Stomach (tissue), 9 donors: ENCODE measurements around the gene RSPH10B. TPM values are rescaled to one million over a fixed set of nuclear protein-coding genes. Genes with fewer than 3 reads are reported as not detected.
A peak's percentile ranks its signal among the peaks of the same experiment; 100 is the strongest.
"Not testable (repeated sequence)": the region's sequence is repeated elsewhere in the genome, so short reads cannot be mapped to it uniquely, and the experiment has no call there.

Experiments used
- DNase-seq, 2 donors: peaks; one replicate each; pipeline versions ENCODE4 v3.0.0 to v3.0.0-alpha.2; 2013 to 2019
- H3K27ac ChIP-seq, 5 donors: fragments of 200-600 bp in 4 of 5; sonication (generic) in 4 of 5; one replicate each; pipeline ENCODE4 v1.5.1; 2013 to 2019; ENCODE audit warnings: mild to moderate bottlenecking in 1 of 5, moderate library complexity in 1 of 5
- H3K27me3 ChIP-seq, 3 donors: fragments of 200-600 bp; sonication (generic); one replicate each; pipeline ENCODE4 v1.5.1; 2017 to 2019; ENCODE audit warnings: mixed run types in 1 of 3
- H3K36me3 ChIP-seq, 4 donors: fragments of 200-600 bp; sonication (generic); 1 replicate in 3 of 4; 2 replicates in 1 of 4; pipeline ENCODE4 v1.5.1; 2016 to 2019
- H3K4me1 ChIP-seq, 4 donors: fragments of 200-600 bp; sonication (generic); one replicate each; pipeline ENCODE4 v1.5.1; 2016 to 2019
- H3K4me3 ChIP-seq, 4 donors: fragments of 200-600 bp; sonication (generic) in 3 of 4; one replicate each; pipeline ENCODE4 v1.5.1; 2016 to 2019; ENCODE audit warnings: mild to moderate bottlenecking in 1 of 4
- H3K9me3 ChIP-seq, 4 donors: fragments of 200-600 bp; sonication (generic); one replicate each; pipeline ENCODE4 v1.5.1; 2016 to 2019
- POLR2AphosphoS5 ChIP-seq, 3 donors: sonication (generic); formaldehyde crosslinking; IDR thresholded peaks; one replicate each; pipeline ENCODE4 v1.6.1; 2016; ENCODE audit warnings: antibody characterized with exemption in 3 of 3
- WGBS, 5 donors: extraction: QIAGEN DNeasy Blood & Tissue Kit in 3 of 5; methylation state at CpG; one replicate each; pipeline versions ENCODE4 v1.1.5 to v1.1.7; 2013 to 2018; 5-methylcytosine and 5-hydroxymethylcytosine counted together
- intact Hi-C: fragments of 100-400 bp; cut with DNase I; formaldehyde crosslinking; loops from one replicate; pipeline ENCODE4 v1.15.1; 2023; ENCODE audit warnings: low total_unique reads
- polyA plus RNA-seq, 3 donors: library from polyadenylated mRNA; stranded (reverse); fragments of 200-250 nt; gene quantifications; one replicate each; pipeline ENCODE4 v1.2.3, GENCODE V29; 2013
- total RNA-seq, 5 donors: library from RNA; depleted of rRNA; stranded (reverse); fragments of >200 nt; gene quantifications; one replicate each; pipeline versions ENCODE4 v1.1.0 to v1.2.3, GENCODE V29; 2014 to 2016
- TF ChIP-seq, protein P1 (sequence below), 7 experiments: fragments of 450-650 bp in 4 of 7; fragments of 200-600 bp in 3 of 7; sonication (generic) in 3 of 7; IDR thresholded peaks; one replicate each; pipeline ENCODE4 v1.5.1; 2016 to 2019; ENCODE audit warnings: antibody characterized with exemption in 7 of 7, control low read depth in 2 of 7, mild to moderate bottlenecking in 1 of 7
- donor health status: healthy with polysubstance abuse.
- donor health status: Bipolar disorder and iron deficiency.
- donor health status: healthy.

The RSPH10B gene
- total and polyA plus RNA-seq, 8 donors, result 0.08 TPM; not detected in 7

DNA sequence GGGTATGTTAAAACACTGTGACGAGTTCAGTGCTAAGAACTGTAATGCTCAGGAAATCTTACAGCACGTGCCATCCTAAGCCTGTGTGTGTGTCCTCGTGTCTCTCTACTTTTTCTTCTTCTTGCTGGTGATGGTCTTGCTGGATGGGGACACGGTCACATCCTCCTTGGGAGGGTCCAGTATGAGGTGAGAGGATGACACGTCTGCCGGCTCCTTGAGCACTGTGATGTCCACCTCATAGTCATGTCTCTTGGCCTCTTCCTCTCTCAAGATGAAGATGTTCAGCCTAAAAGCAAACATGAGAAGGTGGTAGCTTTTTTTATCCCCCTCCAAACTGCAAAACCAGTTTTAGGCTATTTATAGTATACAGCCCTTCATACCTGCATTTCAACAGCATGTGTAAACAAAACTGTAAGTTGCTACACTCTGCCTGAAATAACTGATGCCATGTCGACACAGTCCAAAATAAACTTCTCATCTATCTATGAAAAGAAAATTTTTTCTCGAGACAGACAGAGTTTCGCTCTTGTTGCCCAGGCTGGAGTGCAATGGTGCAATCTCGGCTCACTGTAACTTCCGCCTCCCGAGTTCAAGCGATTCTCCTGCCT is 44.1 kb downstream of the RSPH10B start:
- H3K27ac ChIP-seq, intact Hi-C loops, H3K4me3 ChIP-seq, DNase-seq, H3K27me3 ChIP-seq, H3K9me3 ChIP-seq, H3K4me1 ChIP-seq: not testable (repeated sequence)
- peaks cover 0 to 10% (median 0%) of the 10 kb centered on the region in 4 donors for H3K36me3 ChIP-seq
- 100% methylated on average over 1 of the region's 13 CpGs; no CpG with 5 or more reads in 3 of the 5 donors for WGBS, 5 donors

DNA sequence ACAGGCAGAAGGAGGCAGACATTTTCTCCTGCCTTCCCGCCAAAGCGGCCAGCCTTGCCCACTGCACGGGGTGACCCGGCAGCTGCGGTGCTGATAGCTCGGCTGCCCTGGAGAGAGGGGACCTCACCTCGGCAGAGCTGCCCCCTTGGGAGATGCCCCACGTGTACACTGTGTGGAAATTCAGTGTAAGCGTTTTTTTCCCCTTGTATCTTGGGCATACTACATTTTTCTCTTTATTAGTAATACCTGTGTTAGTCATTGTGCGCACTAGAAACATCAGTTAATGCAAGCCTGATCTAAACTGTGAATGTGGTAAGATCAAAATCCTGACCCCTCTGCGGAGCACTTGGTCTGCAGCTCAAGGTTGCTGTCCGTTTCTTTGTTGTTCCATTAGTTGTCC is 45.9 kb downstream of the RSPH10B start:
- H3K9me3 ChIP-seq, H3K4me3 ChIP-seq, H3K27me3 ChIP-seq, H3K27ac ChIP-seq, H3K4me1 ChIP-seq, DNase-seq, intact Hi-C loops: not testable (repeated sequence)
- WGBS, 5 donors, result 100% methylated on average over 1 of the region's 12 CpGs; no CpG with 5 or more reads in 4 of the 5 donors
- H3K36me3 ChIP-seq, result peaks cover 0 to 12% (median 1%) of the 10 kb centered on the region in 4 donors

DNA sequence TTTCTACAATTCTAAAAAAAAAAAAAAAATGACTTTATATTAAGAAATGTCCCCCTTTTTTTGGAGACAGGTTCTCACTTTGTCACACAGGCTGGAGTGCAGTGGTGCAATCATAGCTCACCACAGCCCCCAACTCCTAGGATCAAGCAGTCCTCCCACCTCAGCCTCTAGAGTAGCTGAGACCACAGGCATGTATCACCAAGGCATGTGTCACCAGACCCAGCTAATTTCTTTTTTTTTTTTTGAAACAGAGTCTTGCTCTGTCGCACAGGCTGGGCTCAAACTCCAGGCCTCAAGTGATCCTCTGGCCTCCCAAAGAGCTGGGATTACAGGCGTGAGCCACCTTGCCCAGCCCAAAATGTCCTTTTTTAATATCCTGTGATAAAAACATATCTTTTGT is 46.3 kb downstream of the RSPH10B start:
- H3K27ac ChIP-seq, DNase-seq, H3K9me3 ChIP-seq, H3K4me1 ChIP-seq, H3K27me3 ChIP-seq, H3K4me3 ChIP-seq, intact Hi-C loops: not testable (repeated sequence)
- 80 to 100% (median 90%) methylated on average over 1 of the region's 2 CpGs; no CpG with 5 or more reads in 1 of the 5 donors for whole genome bisulfite sequencing, 5 donors
- H3K36me3 ChIP-seq, result peaks cover 0 to 13% (median 1%) of the 10 kb centered on the region in 4 donors

DNA sequence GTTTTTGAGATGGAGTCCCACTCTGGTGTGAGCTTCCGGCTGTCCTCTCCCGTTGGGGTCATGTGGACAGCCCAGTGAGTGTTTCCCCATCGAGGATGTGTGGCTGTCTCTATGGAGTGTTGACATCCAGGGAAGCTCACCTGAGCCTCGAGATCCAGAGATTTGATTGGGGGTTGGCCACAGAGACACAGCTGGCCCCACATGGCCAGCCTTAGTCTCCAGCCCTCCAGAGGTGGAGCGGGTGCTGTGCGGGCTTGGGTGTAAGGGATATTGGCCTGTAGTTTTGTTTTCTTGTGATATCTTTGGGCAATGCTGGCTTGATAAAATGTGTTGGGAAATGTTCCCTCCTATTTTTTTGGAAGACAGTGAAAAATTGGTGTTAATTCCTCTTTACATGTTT is 54.0 kb downstream of the RSPH10B start:
- H3K4me3 ChIP-seq, DNase-seq, H3K9me3 ChIP-seq, H3K27me3 ChIP-seq, H3K27ac ChIP-seq, intact Hi-C loops, H3K4me1 ChIP-seq: not testable (repeated sequence)
- peaks cover 0 to 13% (median 8%) of the 10 kb centered on the region in 4 donors for H3K36me3 ChIP-seq
- WGBS, 5 donors, result 65 to 82% (median 71%) methylated on average over 2 to 4 of the region's 6 CpGs

DNA sequence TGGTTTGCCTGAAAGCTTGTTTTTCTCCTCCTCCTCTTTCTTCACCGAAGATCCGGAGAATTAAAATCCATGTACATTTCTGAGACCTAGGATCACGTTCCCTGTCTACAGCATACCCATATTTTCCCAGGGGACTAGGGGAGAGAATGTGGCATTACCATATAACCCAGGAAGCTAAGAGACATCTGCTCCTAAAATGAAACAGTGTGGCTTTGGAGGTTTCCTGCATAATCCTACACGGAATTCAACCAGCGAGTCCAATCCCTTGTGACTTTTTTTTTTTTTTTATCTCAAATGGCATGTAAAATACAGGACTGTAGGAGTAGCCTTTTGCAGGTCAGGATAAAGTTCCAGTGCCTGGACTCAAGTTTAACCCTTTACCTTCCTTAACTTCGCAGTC is 61.7 kb downstream of the RSPH10B start:
- peaks cover 6 to 50% (median 45%) of the 10 kb centered on the region in 4 donors for H3K36me3 ChIP-seq
- WGBS, 5 donors, result 88 to 97% (median 93%) methylated on average over 6 of the region's 6 CpGs

DNA sequence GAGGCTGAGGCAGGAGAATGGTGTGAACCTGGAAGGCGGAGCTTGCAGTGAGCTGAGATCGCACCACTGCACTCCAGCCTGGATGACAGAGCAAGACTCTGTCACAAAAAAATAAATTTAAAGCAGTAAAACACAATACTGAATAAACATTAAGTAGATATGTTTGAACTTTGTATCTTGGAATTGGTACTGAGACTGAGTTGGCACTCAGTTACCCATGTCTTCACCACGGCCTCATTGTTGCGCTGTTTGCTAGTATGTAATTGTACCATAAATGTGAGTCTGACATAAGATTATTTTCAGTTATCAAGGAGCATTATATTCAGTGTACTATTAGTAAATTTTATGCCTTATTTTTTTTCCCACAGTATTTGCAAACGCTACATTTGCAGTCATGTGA is 65.8 kb downstream of the RSPH10B start:
- H3K27me3 ChIP-seq, H3K27ac ChIP-seq, H3K4me3 ChIP-seq, DNase-seq, H3K9me3 ChIP-seq, H3K4me1 ChIP-seq, intact Hi-C loops: not testable (repeated sequence)
- 84 to 96% (median 90%) methylated on average over 5 of the region's 5 CpGs for WGBS, 5 donors
- peaks cover 0 to 44% (median 42%) of the 10 kb centered on the region in 4 donors for H3K36me3 ChIP-seq

More for the DNA sequence above, 61.7 kb downstream of the RSPH10B start:
- H3K4me1 ChIP-seq, H3K27me3 ChIP-seq, DNase-seq, H3K9me3 ChIP-seq, H3K4me3 ChIP-seq, H3K27ac ChIP-seq, intact Hi-C loops: not testable (repeated sequence)

DNA sequence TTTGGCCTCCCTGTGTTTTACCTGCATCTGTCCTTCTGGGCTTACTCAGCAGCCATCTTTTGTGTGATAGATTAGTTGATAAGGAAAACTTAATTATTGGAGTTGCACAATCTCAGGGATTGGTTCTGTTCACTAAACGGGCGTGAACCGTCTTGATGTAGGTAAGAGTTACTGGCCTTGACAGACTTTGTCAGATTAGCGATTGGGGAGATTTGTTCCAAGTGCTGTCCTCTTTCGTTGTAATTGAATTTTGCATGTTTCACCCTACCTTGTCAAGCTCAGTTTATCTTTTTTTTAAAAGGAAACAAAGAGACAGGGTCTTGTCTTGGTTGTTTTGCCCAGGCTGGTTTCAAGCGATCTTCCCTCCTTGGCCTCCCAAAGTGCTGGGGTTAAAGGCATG is 67.5 kb downstream of the RSPH10B start:
- H3K27ac ChIP-seq, H3K4me1 ChIP-seq, H3K9me3 ChIP-seq, H3K4me3 ChIP-seq, intact Hi-C loops, DNase-seq, H3K27me3 ChIP-seq: not testable (repeated sequence)
- WGBS, 5 donors, result 88 to 96% (median 92%) methylated on average over 6 of the region's 6 CpGs
- H3K36me3 ChIP-seq, result peaks cover 0 to 44% (median 41%) of the 10 kb centered on the region in 4 donors

DNA sequence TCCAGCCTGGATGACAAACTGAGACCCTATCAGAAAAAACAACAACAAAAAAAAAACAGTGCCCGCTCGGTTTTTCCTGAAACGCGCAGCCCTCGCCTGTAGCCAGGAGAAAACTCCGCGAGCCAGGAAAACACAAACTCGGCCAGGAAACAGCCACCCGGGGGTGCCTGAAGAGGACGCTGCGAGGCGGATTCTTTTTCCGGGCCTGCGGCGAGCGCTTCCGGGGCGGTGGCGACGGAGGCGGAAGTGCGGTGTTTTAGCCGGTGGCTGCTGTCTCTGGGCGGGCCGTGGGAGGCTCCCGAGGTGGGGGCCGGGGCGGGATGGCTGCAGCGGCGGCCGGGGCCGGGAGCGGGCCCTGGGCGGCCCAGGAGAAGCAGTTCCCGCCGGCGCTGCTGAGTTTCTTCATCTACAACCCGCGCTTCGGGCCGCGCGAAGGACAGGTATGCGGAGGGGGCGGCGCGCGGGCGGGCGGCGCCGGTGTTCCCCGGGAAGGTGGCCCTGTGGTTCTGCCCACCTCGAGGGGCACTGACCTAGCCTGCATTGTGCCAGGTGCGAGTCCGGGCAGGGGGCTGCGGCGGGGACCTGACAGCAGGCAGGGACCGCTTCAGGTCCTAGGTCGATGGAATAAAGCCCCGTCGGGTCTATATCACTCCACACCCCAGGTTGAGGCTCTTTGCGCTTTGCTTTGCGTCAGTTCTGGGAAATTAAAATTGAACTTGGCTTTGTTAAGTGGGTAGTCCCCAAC is 71.8 kb downstream of the RSPH10B start, which contains the start of gene CCZ1:
Gene CCZ1 (plus strand): TSS at position 254 of the 745 bp plus-strand sequence. CDS start 67 bp downstream, at position 321.
- H3K27me3 ChIP-seq, intact Hi-C loops, H3K9me3 ChIP-seq, H3K4me1 ChIP-seq: not testable (repeated sequence)
- Histone ChIP-seq H3K36me3 (peaks cover 0 to 16% (median 7%) of the 10 kb centered on the region in 4 donors), H3K4me3 (peak within 1 kb of the TSS; percentile 39 to 54 (median 48)), H3K27ac (peak within 1 kb of the TSS in 4 of 5 donors; percentile 73 to 81 (median 76))
- DNase-seq, result peak; percentile 65 to 72
- 0 to 1% (median 0%) methylated on average over 14 to 23 of the region's 64 CpGs; no CpG with 5 or more reads in 1 of the 5 donors for WGBS, 5 donors
- TF ChIP-seq POLR2AphosphoS5 (IDR thresholded peaks at IDR 0.05), result peak in 1 of 3 donors; percentile 32
- TF ChIP-seq, protein P1, sequence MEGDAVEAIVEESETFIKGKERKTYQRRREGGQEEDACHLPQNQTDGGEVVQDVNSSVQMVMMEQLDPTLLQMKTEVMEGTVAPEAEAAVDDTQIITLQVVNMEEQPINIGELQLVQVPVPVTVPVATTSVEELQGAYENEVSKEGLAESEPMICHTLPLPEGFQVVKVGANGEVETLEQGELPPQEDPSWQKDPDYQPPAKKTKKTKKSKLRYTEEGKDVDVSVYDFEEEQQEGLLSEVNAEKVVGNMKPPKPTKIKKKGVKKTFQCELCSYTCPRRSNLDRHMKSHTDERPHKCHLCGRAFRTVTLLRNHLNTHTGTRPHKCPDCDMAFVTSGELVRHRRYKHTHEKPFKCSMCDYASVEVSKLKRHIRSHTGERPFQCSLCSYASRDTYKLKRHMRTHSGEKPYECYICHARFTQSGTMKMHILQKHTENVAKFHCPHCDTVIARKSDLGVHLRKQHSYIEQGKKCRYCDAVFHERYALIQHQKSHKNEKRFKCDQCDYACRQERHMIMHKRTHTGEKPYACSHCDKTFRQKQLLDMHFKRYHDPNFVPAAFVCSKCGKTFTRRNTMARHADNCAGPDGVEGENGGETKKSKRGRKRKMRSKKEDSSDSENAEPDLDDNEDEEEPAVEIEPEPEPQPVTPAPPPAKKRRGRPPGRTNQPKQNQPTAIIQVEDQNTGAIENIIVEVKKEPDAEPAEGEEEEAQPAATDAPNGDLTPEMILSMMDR (IDR thresholded peaks at IDR 0.05), result peak in 1 of 7 experiments; percentile 7

DNA sequence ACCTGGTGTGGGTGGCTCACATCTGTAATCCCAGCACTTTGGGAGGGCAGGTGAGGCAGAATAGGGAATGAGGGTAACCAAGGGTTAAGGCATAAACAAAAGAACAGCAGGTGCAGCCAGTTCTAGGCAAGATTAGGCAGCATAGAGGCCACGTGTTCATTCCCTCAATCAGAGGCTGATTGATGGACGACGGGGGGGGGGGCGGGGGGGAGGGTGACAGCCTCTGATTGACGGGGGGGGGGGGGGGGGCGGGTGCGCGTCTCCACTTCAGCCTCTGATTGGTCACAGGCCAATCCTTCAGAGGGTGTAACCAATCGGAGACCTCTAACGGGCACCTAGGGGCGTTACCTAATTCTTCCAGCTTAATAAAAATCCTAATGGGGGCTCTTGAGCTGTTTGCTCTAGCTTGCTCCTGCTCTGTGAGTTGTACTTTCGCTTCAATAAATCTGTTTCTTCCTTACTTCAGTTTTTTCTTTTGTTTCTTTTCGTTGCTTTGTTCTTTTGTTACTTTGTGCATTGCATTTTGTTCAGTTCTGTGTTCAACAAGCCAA is 73.0 kb downstream of the RSPH10B start:
- H3K27me3 ChIP-seq, H3K9me3 ChIP-seq, H3K27ac ChIP-seq, H3K36me3 ChIP-seq, H3K4me1 ChIP-seq, intact Hi-C loops, DNase-seq: not testable (repeated sequence)
- WGBS, 5 donors, result 38 to 91% (median 58%) methylated on average over 7 to 12 of the region's 13 CpGs
- peak overlapping the region in 1 of 4 donors; percentile 48 for H3K4me3 ChIP-seq
